ENCODE data around the gene RNASEH2A.

DNA sequence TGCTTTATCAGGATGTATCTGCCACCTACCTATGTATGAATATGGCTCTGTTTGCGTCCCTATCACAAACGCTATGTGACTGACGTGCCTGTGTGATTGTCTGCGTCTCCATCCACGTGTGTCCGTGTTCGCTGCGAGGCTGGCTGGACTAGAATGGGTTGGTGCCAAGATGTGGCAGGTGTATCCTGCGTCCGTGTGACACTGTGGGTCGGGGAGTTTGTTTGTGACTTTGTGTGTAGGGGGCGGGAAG is 24.3 kb upstream of the RNASEH2A start:
- TF ChIP-seq, protein P1, sequence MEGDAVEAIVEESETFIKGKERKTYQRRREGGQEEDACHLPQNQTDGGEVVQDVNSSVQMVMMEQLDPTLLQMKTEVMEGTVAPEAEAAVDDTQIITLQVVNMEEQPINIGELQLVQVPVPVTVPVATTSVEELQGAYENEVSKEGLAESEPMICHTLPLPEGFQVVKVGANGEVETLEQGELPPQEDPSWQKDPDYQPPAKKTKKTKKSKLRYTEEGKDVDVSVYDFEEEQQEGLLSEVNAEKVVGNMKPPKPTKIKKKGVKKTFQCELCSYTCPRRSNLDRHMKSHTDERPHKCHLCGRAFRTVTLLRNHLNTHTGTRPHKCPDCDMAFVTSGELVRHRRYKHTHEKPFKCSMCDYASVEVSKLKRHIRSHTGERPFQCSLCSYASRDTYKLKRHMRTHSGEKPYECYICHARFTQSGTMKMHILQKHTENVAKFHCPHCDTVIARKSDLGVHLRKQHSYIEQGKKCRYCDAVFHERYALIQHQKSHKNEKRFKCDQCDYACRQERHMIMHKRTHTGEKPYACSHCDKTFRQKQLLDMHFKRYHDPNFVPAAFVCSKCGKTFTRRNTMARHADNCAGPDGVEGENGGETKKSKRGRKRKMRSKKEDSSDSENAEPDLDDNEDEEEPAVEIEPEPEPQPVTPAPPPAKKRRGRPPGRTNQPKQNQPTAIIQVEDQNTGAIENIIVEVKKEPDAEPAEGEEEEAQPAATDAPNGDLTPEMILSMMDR (conservative IDR thresholded peaks at IDR 0.05 in 1 of 2, IDR thresholded peaks at IDR 0.05 in 1 of 2; ENCODE audit: extremely low read depth in 1 of 2, insufficient read depth in 1 of 2, low read depth in 1 of 2, low read length in 2 of 2), result no peak
- TF ChIP-seq EZH2 (IDR thresholded peaks at IDR 0.05; ENCODE audit: borderline replicate concordance, low read length), result no peak
